ENCODE results near the gene CALML5.

CALML5 gene

GRCh38 chr10:5523796-5524574, 24.6 kb upstream of the CALML5 start:
- Histone ChIP-seq H3K27ac (peak overlapping the region in 13 of 21 experiments; percentile 3 to 91 (median 82)), H3K4me3 (peak overlapping the region in 1 of 7 experiments; percentile 52)

- Histone ChIP-seq H3K27ac (no peak overlapping the region), H3K4me3 (no peak overlapping the region)
Observed at GRCh38 chr10:5522913-5523560, 23.7 kb upstream of the CALML5 start.

GRCh38 chr10:5519054-5519453, 19.7 kb upstream of the CALML5 start:
- Histone ChIP-seq H3K4me3 (no peak overlapping the region), H3K27ac (no peak overlapping the region)

GRCh38 chr10:5518143-5518542, 18.8 kb upstream of the CALML5 start:
- no peak overlapping the region for H3K27ac ChIP-seq
- no peak overlapping the region for H3K4me3 ChIP-seq

- H3K4me3 ChIP-seq, result no peak overlapping the region
Observed at GRCh38 chr10:5517546-5517945, 18.2 kb upstream of the CALML5 start.

GRCh38 chr10:5515948-5516761, 16.8 kb upstream of the CALML5 start:
- Histone ChIP-seq H3K27ac (no peak overlapping the region), H3K4me3 (no peak overlapping the region)

More at GRCh38 chr10:5517546-5517945, 18.2 kb upstream of the CALML5 start:
- H3K27ac ChIP-seq, result no peak overlapping the region

- H3K4me3 ChIP-seq, result no peak overlapping the region
- no peak overlapping the region for H3K27ac ChIP-seq
Observed at GRCh38 chr10:5514226-5514850, 15.0 kb upstream of the CALML5 start.

GRCh38 chr10:5512881-5513612, 13.7 kb upstream of the CALML5 start:
- Histone ChIP-seq H3K27ac (peak overlapping the region in 9 of 21 experiments; percentile 7 to 45 (median 22)), H3K4me3 (no peak overlapping the region)

- Histone ChIP-seq H3K27ac (peak overlapping the region in 6 of 21 experiments; percentile 17 to 75 (median 37)), H3K4me3 (no peak overlapping the region)
Observed at GRCh38 chr10:5512331-5512730, 13.0 kb upstream of the CALML5 start.

GRCh38 chr10:5511885-5512280, 12.5 kb upstream of the CALML5 start:
- peak overlapping the region in 1 of 7 experiments; percentile 10 for H3K4me3 ChIP-seq
- H3K27ac ChIP-seq, result peak overlapping the region in 5 of 21 experiments; percentile 17 to 75 (median 40)

- peak overlapping the region in 13 of 21 experiments; percentile 2 to 75 (median 40) for H3K27ac ChIP-seq
Observed at GRCh38 chr10:5511231-5511884, 12.0 kb upstream of the CALML5 start.

GRCh38 chr10:5510281-5511072, 11.1 kb upstream of the CALML5 start:
- peak overlapping the region in 15 of 21 experiments; percentile 2 to 77 (median 49) for H3K27ac ChIP-seq
- no peak overlapping the region for H3K4me3 ChIP-seq

More at GRCh38 chr10:5511231-5511884, 12.0 kb upstream of the CALML5 start:
- H3K4me3 ChIP-seq, result peak overlapping the region in 1 of 7 experiments; percentile 10

GRCh38 chr10:5509691-5510090, 10.3 kb upstream of the CALML5 start:
- Histone ChIP-seq H3K4me3 (no peak overlapping the region), H3K27ac (peak overlapping the region in 15 of 21 experiments; percentile 12 to 77 (median 54))

- H3K27ac ChIP-seq, result peak overlapping the region in 8 of 21 experiments; percentile 13 to 76 (median 46)
- no peak overlapping the region for H3K4me3 ChIP-seq
Observed at GRCh38 chr10:5509236-5509635, 9.9 kb upstream of the CALML5 start.

- Histone ChIP-seq H3K27ac (peak overlapping the region in 11 of 21 experiments; percentile 11 to 76 (median 41)), H3K4me3 (no peak overlapping the region)
Observed at GRCh38 chr10:5508786-5509185, 9.4 kb upstream of the CALML5 start.

GRCh38 chr10:5508161-5508604, 8.8 kb upstream of the CALML5 start:
- peak overlapping the region in 11 of 21 experiments; percentile 0 to 76 (median 64) for H3K27ac ChIP-seq
- H3K4me3 ChIP-seq, result no peak overlapping the region

GRCh38 chr10:5507649-5508131, 8.3 kb upstream of the CALML5 start:
- peak overlapping the region in 15 of 21 experiments; percentile 0 to 76 (median 54) for H3K27ac ChIP-seq

More at GRCh38 chr10:5507649-5508131, 8.3 kb upstream of the CALML5 start:
- H3K4me3 ChIP-seq, result no peak overlapping the region

Data from skin epidermis (tissue), 12 donors.